ENCODE data around the gene MAP3K2. TPM values are rescaled to one million over a fixed set of nuclear protein-coding genes. Genes with fewer than 3 reads are reported as not detected.

MAP3K2 gene
- total and polyA plus RNA-seq, 2 experiments from 2014 or later = 10.2 to 23.5 TPM

DNA sequence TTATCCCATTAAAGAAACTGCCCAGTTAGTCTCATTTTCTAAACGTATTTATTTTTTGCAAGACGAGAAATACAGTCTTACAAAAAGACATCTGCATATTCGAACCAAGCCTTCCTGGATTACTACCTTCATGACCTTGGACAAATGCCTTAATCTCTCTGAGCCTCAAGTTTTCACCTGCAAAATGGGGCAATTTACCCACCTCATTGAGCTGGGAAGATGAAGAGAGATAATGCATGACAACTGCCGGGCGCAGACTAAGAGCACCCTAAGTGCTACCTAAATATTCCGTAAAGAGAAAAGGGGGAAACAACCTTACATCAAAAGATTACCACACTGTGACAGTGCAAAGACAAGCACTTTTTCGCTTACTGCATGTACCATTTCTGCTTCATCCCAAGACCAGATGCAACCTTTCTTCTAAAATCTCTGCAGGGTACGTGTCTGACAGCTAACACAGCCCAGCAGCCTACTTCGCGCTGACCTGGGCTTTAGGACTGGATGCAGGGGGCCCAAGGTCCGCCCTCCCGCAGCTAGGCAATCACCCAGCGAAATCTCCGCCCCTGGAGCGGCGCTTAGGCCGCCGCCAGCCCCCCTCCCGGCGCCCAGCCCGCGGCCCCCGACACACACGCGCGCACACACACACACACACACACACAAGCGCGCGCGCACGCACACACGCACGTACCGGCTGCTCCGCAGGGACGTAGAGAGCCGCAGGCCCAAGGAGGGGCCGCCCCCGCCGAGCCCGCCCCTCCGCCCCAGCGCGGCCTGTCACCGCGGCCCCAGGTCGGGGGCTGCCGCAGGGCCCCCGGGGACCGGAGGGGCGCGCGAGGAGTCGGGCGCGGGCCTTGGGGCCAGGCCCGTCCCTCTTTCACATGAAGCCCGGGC is 766 bp downstream of the MAP3K2 start:
- H3K27me3 ChIP-seq (ENCODE audit: insufficient read depth) = no peaks in the 10 kb centered on the region

More for the DNA sequence above, 766 bp downstream of the MAP3K2 start:
- Histone ChIP-seq H3K79me2 (replicated peaks; ENCODE audit: insufficient read depth) (peaks cover 50% of the 10 kb centered on the region), H3K36me3 (ENCODE audit: insufficient read depth) (no peaks in the 10 kb centered on the region), H4K20me1 (replicated peaks; ENCODE audit: insufficient read depth) (peaks cover 18% of the 10 kb centered on the region), H3K27ac (ENCODE audit: low read depth) (peak overlapping the region; percentile 91), H2AFZ (peak overlapping the region; percentile 88), H3K9me2 (ENCODE audit: insufficient read depth) (no peaks in the 10 kb centered on the region), H3F3A (replicated peaks; ENCODE audit: low read depth) (0 out of 2 replicates have a peak, but pooled peaks cover 7% of the 10 kb centered on the region), H3K4me2 (peak overlapping the region; percentile 92), H3K4me3 (peak overlapping the region; percentile 76), H3K4me1 (ENCODE audit: insufficient read depth) (peaks cover 23% of the 10 kb centered on the region)
- Mint-ChIP-seq H3K9me3 (no peaks in the 10 kb centered on the region), H3K4me3 (peak overlapping the region; percentile 84), H3K27ac (peak overlapping the region; percentile 73), H3K36me3 (ENCODE audit: low read depth) (peaks cover 6% of the 10 kb centered on the region; the same call in 2 of the 3 replicates), H3K4me1 (peaks cover 22% of the 10 kb centered on the region), H3K27me3 (ENCODE audit: insufficient read depth, low read depth, poor library complexity) (peaks cover 3% of the 10 kb centered on the region)
- peak; percentile 82 for DNase-seq (ENCODE audit: low spot score)
- peak; percentile 86 for ATAC-seq
- no peak for TF ChIP-seq ZNF114 (CRISPR knock-in tag; IDR thresholded peaks at IDR 0.05)
- no peak for TF ChIP-seq JUNB (IDR thresholded peaks at IDR 0.05; ENCODE audit: unreplicated experiment)
- TF ChIP-seq, protein P1, sequence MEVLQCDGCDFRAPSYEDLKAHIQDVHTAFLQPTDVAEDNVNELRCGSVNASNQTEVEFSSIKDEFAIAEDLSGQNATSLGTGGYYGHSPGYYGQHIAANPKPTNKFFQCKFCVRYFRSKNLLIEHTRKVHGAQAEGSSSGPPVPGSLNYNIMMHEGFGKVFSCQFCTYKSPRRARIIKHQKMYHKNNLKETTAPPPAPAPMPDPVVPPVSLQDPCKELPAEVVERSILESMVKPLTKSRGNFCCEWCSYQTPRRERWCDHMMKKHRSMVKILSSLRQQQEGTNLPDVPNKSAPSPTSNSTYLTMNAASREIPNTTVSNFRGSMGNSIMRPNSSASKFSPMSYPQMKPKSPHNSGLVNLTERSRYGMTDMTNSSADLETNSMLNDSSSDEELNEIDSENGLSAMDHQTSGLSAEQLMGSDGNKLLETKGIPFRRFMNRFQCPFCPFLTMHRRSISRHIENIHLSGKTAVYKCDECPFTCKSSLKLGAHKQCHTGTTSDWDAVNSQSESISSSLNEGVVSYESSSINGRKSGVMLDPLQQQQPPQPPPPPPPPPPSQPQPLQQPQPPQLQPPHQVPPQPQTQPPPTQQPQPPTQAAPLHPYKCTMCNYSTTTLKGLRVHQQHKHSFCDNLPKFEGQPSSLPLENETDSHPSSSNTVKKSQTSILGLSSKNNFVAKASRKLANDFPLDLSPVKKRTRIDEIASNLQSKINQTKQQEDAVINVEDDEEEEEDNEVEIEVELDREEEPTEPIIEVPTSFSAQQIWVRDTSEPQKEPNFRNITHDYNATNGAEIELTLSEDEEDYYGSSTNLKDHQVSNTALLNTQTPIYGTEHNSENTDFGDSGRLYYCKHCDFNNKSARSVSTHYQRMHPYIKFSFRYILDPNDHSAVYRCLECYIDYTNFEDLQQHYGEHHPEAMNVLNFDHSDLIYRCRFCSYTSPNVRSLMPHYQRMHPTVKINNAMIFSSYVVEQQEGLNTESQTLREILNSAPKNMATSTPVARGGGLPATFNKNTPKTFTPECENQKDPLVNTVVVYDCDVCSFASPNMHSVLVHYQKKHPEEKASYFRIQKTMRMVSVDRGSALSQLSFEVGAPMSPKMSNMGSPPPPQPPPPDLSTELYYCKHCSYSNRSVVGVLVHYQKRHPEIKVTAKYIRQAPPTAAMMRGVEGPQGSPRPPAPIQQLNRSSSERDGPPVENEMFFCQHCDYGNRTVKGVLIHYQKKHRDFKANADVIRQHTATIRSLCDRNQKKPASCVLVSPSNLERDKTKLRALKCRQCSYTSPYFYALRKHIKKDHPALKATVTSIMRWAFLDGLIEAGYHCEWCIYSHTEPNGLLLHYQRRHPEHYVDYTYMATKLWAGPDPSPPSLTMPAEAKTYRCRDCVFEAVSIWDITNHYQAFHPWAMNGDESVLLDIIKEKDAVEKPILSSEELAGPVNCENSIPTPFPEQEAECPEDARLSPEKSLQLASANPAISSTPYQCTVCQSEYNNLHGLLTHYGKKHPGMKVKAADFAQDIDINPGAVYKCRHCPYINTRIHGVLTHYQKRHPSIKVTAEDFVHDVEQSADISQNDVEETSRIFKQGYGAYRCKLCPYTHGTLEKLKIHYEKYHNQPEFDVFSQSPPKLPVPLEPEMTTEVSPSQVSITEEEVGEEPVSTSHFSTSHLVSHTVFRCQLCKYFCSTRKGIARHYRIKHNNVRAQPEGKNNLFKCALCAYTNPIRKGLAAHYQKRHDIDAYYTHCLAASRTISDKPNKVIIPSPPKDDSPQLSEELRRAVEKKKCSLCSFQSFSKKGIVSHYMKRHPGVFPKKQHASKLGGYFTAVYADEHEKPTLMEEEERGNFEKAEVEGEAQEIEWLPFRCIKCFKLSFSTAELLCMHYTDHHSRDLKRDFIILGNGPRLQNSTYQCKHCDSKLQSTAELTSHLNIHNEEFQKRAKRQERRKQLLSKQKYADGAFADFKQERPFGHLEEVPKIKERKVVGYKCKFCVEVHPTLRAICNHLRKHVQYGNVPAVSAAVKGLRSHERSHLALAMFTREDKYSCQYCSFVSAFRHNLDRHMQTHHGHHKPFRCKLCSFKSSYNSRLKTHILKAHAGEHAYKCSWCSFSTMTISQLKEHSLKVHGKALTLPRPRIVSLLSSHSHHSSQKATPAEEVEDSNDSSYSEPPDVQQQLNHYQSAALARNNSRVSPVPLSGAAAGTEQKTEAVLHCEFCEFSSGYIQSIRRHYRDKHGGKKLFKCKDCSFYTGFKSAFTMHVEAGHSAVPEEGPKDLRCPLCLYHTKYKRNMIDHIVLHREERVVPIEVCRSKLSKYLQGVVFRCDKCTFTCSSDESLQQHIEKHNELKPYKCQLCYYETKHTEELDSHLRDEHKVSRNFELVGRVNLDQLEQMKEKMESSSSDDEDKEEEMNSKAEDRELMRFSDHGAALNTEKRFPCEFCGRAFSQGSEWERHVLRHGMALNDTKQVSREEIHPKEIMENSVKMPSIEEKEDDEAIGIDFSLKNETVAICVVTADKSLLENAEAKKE (CRISPR knock-in tag; IDR thresholded peaks at IDR 0.05) = no peak
- TF ChIP-seq, protein P2, sequence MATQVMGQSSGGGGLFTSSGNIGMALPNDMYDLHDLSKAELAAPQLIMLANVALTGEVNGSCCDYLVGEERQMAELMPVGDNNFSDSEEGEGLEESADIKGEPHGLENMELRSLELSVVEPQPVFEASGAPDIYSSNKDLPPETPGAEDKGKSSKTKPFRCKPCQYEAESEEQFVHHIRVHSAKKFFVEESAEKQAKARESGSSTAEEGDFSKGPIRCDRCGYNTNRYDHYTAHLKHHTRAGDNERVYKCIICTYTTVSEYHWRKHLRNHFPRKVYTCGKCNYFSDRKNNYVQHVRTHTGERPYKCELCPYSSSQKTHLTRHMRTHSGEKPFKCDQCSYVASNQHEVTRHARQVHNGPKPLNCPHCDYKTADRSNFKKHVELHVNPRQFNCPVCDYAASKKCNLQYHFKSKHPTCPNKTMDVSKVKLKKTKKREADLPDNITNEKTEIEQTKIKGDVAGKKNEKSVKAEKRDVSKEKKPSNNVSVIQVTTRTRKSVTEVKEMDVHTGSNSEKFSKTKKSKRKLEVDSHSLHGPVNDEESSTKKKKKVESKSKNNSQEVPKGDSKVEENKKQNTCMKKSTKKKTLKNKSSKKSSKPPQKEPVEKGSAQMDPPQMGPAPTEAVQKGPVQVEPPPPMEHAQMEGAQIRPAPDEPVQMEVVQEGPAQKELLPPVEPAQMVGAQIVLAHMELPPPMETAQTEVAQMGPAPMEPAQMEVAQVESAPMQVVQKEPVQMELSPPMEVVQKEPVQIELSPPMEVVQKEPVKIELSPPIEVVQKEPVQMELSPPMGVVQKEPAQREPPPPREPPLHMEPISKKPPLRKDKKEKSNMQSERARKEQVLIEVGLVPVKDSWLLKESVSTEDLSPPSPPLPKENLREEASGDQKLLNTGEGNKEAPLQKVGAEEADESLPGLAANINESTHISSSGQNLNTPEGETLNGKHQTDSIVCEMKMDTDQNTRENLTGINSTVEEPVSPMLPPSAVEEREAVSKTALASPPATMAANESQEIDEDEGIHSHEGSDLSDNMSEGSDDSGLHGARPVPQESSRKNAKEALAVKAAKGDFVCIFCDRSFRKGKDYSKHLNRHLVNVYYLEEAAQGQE (IDR thresholded peaks at IDR 0.05; ENCODE audit: unreplicated experiment) = no peak
- no peak for TF ChIP-seq CREB1 (CRISPR knock-in tag; IDR thresholded peaks at IDR 0.05; ENCODE audit: low read depth)
- TF ChIP-seq EZH2 (IDR thresholded peaks at IDR 0.05; ENCODE audit: low read depth, unreplicated experiment) = no peak
- TF ChIP-seq ZNF331 (CRISPR knock-in tag; IDR thresholded peaks at IDR 0.05; ENCODE audit: low read depth) = no peak
- TF ChIP-seq POLR2AphosphoS5 (IDR thresholded peaks at IDR 0.05; ENCODE audit: low read depth) = 0 out of 2 replicates have a peak, but pooled peaks have one; percentile 2
